Nephron progenitor cell (in vitro differentiated cells): ENCODE measurements around the gene PLRG1.

Source experiments
- DNase-seq: peaks from one replicate; pipeline ENCODE4 v3.0.0; 2021
- H3K27ac Mint-ChIP-seq: 2 replicates; pipeline ENCODE4 v1.8.0; 2021; ENCODE audit warnings: mild to moderate bottlenecking, moderate library complexity, mixed read lengths
- H3K27me3 Mint-ChIP-seq: 2 replicates; pipeline ENCODE4 v1.8.0; 2021; ENCODE audit warnings: mild to moderate bottlenecking, low read depth, mixed read lengths; ENCODE audit not compliant: poor library complexity
- H3K36me3 Mint-ChIP-seq: 2 replicates; pipeline ENCODE4 v1.8.0; 2021; ENCODE audit warnings: low read depth, mixed read lengths
- H3K4me1 Mint-ChIP-seq: 2 replicates; pipeline ENCODE4 v1.8.0; 2021; ENCODE audit warnings: mixed read lengths
- H3K4me3 Mint-ChIP-seq: 2 replicates; pipeline ENCODE4 v1.8.0; 2021; ENCODE audit warnings: mild to moderate bottlenecking, moderate library complexity, mixed read lengths
- H3K9me3 Mint-ChIP-seq: 2 replicates; pipeline ENCODE4 v1.8.0; 2021; ENCODE audit warnings: mild to moderate bottlenecking, moderate library complexity, mixed read lengths
- CTCF ChIP-seq: fragments of 200-600 bp; sonication (generic); IDR thresholded peaks from 2 replicates; pipeline ENCODE4 v1.5.0; 2021; ENCODE audit warnings: antibody characterized with exemption

PLRG1 gene

GRCh38 chr4:154491341-154492271, 58.6 kb downstream of the PLRG1 start, which contains the start of gene DCHS2:
Gene DCHS2, minus strand, starts transcription at chr4:154491799. Its CDS starts 444 bp downstream, at chr4:154491355.
- Mint-ChIP-seq H3K27me3 (peaks cover 12% of the 10 kb centered on the region), H3K9me3 (peaks cover 12% of the 10 kb centered on the region), H3K4me1 (peaks cover 17% of the 10 kb centered on the region), H3K27ac (no peak within 1 kb of the TSS), H3K4me3 (peak within 1 kb of the TSS; percentile 87), H3K36me3 (no peaks in the 10 kb centered on the region)
- no peak for TF ChIP-seq CTCF
- DNase-seq: peak; percentile 73

GRCh38 chr4:154490583-154491340, 59.4 kb downstream of the PLRG1 start:
- H3K36me3 Mint-ChIP-seq: no peaks in the 10 kb centered on the region
- peaks cover 17% of the 10 kb centered on the region for H3K4me1 Mint-ChIP-seq
- peaks cover 12% of the 10 kb centered on the region for H3K9me3 Mint-ChIP-seq
- H3K27me3 Mint-ChIP-seq: peaks cover 7% of the 10 kb centered on the region
- TF ChIP-seq CTCF: no peak
- no peak overlapping the region for H3K27ac Mint-ChIP-seq
- H3K4me3 Mint-ChIP-seq: peak overlapping the region; percentile 87
- DNase-seq: peak; percentile 46

- H3K4me3 Mint-ChIP-seq: peak overlapping the region; percentile 87
- no peak for TF ChIP-seq CTCF
- H3K4me1 Mint-ChIP-seq: peaks cover 17% of the 10 kb centered on the region
- no peak overlapping the region for H3K27ac Mint-ChIP-seq
- H3K36me3 Mint-ChIP-seq: no peaks in the 10 kb centered on the region
- peak; percentile 36 for DNase-seq
- H3K9me3 Mint-ChIP-seq: peaks cover 12% of the 10 kb centered on the region
- H3K27me3 Mint-ChIP-seq: peaks cover 7% of the 10 kb centered on the region
These were observed 60.0 kb downstream of the PLRG1 start for GRCh38 chr4:154490234-154490582.

GRCh38 chr4:154489558-154490233, 60.5 kb downstream of the PLRG1 start:
- H3K4me3 Mint-ChIP-seq: peak overlapping the region; percentile 46
- H3K27ac Mint-ChIP-seq: no peak overlapping the region
- H3K27me3 Mint-ChIP-seq: peaks cover 4% of the 10 kb centered on the region
- no peak for TF ChIP-seq CTCF
- H3K9me3 Mint-ChIP-seq: peaks cover 12% of the 10 kb centered on the region
- no peak for DNase-seq
- H3K36me3 Mint-ChIP-seq: no peaks in the 10 kb centered on the region
- peaks cover 17% of the 10 kb centered on the region for H3K4me1 Mint-ChIP-seq

- Mint-ChIP-seq H3K4me1 (peaks cover 15% of the 10 kb centered on the region), H3K9me3 (peaks cover 12% of the 10 kb centered on the region), H3K27ac (no peak overlapping the region), H3K27me3 (no peaks in the 10 kb centered on the region), H3K4me3 (no peak overlapping the region), H3K36me3 (no peaks in the 10 kb centered on the region)
- no peak for TF ChIP-seq CTCF
- no peak for DNase-seq
These were observed 63.1 kb downstream of the PLRG1 start for GRCh38 chr4:154487145-154487544.
